Measurements from ENCODE around the gene CROCC2. TPM values are rescaled to one million over a fixed set of nuclear protein-coding genes. Genes with fewer than 3 reads are reported as not detected.

Gene CROCC2
- total RNA-seq, 1 donor from 2014 or later = not detected

GRCh38 chr2:240968731-240969624 is 62.8 kb downstream of the CROCC2 start:
- Histone ChIP-seq H3K4me3 (ENCODE audit: low read depth, low read length) (no peak overlapping the region), H3K27me3 (ENCODE audit: control insufficient read depth, insufficient read depth, low read length) (peaks cover 12% of the 10 kb centered on the region), H3K36me3 (ENCODE audit: control insufficient read depth, insufficient read depth, low read length) (no peaks in the 10 kb centered on the region)
- TF ChIP-seq, protein P1, sequence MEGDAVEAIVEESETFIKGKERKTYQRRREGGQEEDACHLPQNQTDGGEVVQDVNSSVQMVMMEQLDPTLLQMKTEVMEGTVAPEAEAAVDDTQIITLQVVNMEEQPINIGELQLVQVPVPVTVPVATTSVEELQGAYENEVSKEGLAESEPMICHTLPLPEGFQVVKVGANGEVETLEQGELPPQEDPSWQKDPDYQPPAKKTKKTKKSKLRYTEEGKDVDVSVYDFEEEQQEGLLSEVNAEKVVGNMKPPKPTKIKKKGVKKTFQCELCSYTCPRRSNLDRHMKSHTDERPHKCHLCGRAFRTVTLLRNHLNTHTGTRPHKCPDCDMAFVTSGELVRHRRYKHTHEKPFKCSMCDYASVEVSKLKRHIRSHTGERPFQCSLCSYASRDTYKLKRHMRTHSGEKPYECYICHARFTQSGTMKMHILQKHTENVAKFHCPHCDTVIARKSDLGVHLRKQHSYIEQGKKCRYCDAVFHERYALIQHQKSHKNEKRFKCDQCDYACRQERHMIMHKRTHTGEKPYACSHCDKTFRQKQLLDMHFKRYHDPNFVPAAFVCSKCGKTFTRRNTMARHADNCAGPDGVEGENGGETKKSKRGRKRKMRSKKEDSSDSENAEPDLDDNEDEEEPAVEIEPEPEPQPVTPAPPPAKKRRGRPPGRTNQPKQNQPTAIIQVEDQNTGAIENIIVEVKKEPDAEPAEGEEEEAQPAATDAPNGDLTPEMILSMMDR (IDR thresholded peaks at IDR 0.05; ENCODE audit: insufficient read depth, low read length, poor library complexity, severe bottlenecking) = no peak
- no peak for DNase-seq (ENCODE audit: low read depth)

- no peaks in the 10 kb centered on the region for H3K36me3 ChIP-seq (ENCODE audit: control insufficient read depth, insufficient read depth, low read length)
- TF ChIP-seq, protein P1 (IDR thresholded peaks at IDR 0.05; ENCODE audit: insufficient read depth, low read length, poor library complexity, severe bottlenecking) = no peak
- peaks cover 13% of the 10 kb centered on the region for H3K27me3 ChIP-seq (ENCODE audit: control insufficient read depth, insufficient read depth, low read length)
- no peak overlapping the region for H3K4me3 ChIP-seq (ENCODE audit: low read depth, low read length)
- no peak for DNase-seq (ENCODE audit: low read depth)
Measured at GRCh38 chr2:240970104-240970503, 64.0 kb downstream of the CROCC2 start.

GRCh38 chr2:240970816-240971215 is 64.7 kb downstream of the CROCC2 start:
- TF ChIP-seq, protein P1 (IDR thresholded peaks at IDR 0.05; ENCODE audit: insufficient read depth, low read length, poor library complexity, severe bottlenecking) = no peak
- no peaks in the 10 kb centered on the region for H3K36me3 ChIP-seq (ENCODE audit: control insufficient read depth, insufficient read depth, low read length)
- no peak overlapping the region for H3K4me3 ChIP-seq (ENCODE audit: low read depth, low read length)
- peaks cover 16% of the 10 kb centered on the region for H3K27me3 ChIP-seq (ENCODE audit: control insufficient read depth, insufficient read depth, low read length)
- DNase-seq (ENCODE audit: low read depth) = no peak

DNA sequence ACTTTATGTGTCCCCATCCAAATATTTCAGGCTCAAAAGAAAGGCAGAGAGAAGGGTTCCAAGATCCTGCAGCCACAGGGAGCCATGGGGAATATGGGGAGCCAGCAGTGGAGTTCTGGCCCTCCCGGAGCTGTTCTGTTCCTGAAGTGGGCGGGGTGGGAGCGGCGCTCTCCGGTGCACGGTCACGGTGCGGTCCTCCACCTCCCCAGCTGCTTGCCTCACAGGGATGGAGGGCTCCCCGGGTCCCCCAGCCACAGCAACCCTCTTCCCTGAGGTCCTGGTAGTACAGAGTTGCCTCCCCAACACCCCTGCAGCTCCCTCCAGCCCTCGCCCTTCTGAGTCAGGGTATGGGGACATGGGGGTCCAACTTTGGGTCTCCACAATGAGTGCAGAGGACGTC is 66.1 kb downstream of the CROCC2 start:
- no peak overlapping the region for H3K4me3 ChIP-seq (ENCODE audit: low read depth, low read length)
- TF ChIP-seq, protein P1 (IDR thresholded peaks at IDR 0.05; ENCODE audit: insufficient read depth, low read length, poor library complexity, severe bottlenecking) = no peak
- H3K27me3 ChIP-seq (ENCODE audit: control insufficient read depth, insufficient read depth, low read length) = peaks cover 14% of the 10 kb centered on the region
- no peak for DNase-seq (ENCODE audit: low read depth)
- no peaks in the 10 kb centered on the region for H3K36me3 ChIP-seq (ENCODE audit: control insufficient read depth, insufficient read depth, low read length)

GRCh38 chr2:240972636-240973521 is 66.7 kb downstream of the CROCC2 start:
- TF ChIP-seq, protein P1 (IDR thresholded peaks at IDR 0.05; ENCODE audit: insufficient read depth, low read length, poor library complexity, severe bottlenecking) = no peak
- DNase-seq (ENCODE audit: low read depth) = no peak
- H3K4me3 ChIP-seq (ENCODE audit: low read depth, low read length) = no peak overlapping the region
- no peaks in the 10 kb centered on the region for H3K36me3 ChIP-seq (ENCODE audit: control insufficient read depth, insufficient read depth, low read length)
- peaks cover 12% of the 10 kb centered on the region for H3K27me3 ChIP-seq (ENCODE audit: control insufficient read depth, insufficient read depth, low read length)
